Measurements from ENCODE around the gene EEF2.
"Not testable (repeated sequence)": the region's sequence is repeated elsewhere in the genome, so short reads cannot be mapped to it uniquely, and the experiment has no call there.

The EEF2 gene

DNA sequence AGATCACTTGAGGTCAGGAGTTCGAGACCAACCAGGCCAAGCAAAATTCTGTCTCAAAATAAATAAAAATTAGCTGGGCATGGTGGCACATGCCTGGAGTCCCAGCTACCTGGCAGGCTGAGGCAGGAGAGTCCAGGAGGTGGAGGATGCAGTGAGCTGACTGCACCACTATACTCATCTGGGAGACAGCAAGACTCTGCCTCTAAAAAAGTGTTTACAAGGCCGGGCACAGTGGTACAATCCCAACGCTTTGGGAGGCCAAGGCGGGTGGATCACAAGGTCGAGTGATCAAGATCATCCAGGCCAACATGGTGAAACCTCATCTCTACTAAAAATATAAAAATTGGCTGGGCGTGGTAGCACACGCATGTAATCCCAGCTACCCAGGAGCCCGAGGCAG is 10.1 kb downstream of the EEF2 start:
- H3K36me3 ChIP-seq (ENCODE audit: insufficient read depth, low read length): peaks cover 45% of the 10 kb centered on the region
- no peaks in the 10 kb centered on the region for H3K4me1 ChIP-seq (ENCODE audit: insufficient read depth, low read length)
- H3K9me3 ChIP-seq (ENCODE audit: control insufficient read depth, insufficient read depth, low read length): no peaks in the 10 kb centered on the region
- H3K9ac ChIP-seq (ENCODE audit: low read depth, low read length): no peak overlapping the region

GRCh38 chr19:3970808-3971598 is 14.3 kb downstream of the EEF2 start, which contains the start of gene DAPK3:
Gene DAPK3 (minus strand): TSS chr19:3971099. CDS start chr19:3969735, 1,364 bp downstream.
- Histone ChIP-seq H3K4me1 (ENCODE audit: insufficient read depth, low read length) (peaks cover 20% of the 10 kb centered on the region), H3K36me3 (ENCODE audit: insufficient read depth, low read length) (peaks cover 37% of the 10 kb centered on the region), H3K9ac (ENCODE audit: low read depth, low read length) (peak within 1 kb of the TSS; percentile 99), H3K9me3 (ENCODE audit: control insufficient read depth, insufficient read depth, low read length) (no peaks in the 10 kb centered on the region)

DNA sequence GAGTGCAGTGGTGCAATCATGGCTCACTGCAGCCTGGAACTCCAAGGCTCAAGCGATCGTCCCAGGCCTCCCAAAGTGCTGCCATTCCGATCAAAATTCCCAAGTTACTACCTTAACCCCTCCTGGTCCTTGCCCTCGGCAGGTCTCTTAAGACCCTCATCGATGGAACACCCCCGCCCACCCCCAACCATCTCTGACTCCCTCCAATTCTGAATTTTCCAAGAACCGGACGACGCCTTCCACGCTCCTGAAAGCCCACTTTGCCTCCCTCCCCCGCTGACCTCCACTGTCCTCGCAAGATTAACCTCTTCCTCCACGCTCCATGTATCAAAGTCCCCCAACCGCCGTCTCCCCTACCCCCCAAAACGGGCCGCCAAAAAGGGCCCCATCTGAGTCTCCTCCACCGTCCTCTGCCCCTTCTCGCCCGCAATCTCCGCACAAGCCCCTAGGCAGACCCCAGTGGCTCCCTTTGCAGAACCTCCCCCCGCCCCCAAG is 14.9 kb downstream of the EEF2 start:
- Histone ChIP-seq H3K9me3 (ENCODE audit: control insufficient read depth, insufficient read depth, low read length) (no peaks in the 10 kb centered on the region), H3K36me3 (ENCODE audit: insufficient read depth, low read length) (peaks cover 37% of the 10 kb centered on the region), H3K9ac (ENCODE audit: low read depth, low read length) (peak overlapping the region; percentile 99), H3K4me1 (ENCODE audit: insufficient read depth, low read length) (peaks cover 20% of the 10 kb centered on the region)

DNA sequence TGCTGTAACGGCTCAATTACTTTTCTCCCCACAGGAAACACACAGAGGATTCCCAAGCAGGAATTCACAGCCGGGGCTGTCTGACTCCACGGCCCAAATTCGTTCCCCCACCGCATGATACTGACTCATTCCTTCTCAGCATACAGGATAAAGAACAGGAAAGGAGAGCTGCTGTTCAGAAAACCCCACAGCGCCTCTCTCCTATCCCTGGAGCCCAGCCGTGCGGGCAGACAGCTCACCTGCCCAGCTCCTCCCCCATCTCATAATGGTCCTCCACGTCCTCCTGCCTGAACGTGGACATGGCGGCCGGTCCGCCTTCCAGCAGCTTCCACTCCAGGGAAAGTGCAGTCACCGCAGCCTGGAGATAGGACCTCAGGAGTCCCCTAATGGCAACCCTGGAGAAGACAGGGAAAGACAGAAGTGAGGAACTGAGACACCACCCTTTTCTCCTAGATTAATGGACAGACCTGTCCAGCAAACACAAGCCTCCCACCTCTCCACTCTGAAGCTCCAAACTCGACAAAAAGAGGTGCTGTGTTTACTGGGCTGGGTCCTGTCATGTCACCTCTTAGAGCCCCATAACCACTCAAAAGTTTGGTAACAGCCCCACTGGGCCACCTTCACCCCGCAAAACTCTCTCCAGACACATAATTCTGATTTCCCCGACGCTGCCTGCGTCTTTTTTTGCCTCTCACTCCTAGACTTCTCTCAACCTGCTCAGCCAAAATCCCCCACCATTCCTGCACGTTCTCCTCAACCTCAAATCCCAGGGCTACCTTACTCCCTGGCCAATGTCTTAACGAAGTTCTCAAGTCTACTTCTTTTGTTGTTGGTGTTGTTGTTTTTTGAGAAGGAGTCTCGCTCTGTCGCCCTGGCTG is 15.6 kb downstream of the EEF2 start:
- Histone ChIP-seq H3K9ac (ENCODE audit: low read depth, low read length) (peak overlapping the region; percentile 99), H3K4me1 (ENCODE audit: insufficient read depth, low read length) (peaks cover 20% of the 10 kb centered on the region), H3K9me3 (ENCODE audit: control insufficient read depth, insufficient read depth, low read length) (no peaks in the 10 kb centered on the region), H3K36me3 (ENCODE audit: insufficient read depth, low read length) (peaks cover 35% of the 10 kb centered on the region)

DNA sequence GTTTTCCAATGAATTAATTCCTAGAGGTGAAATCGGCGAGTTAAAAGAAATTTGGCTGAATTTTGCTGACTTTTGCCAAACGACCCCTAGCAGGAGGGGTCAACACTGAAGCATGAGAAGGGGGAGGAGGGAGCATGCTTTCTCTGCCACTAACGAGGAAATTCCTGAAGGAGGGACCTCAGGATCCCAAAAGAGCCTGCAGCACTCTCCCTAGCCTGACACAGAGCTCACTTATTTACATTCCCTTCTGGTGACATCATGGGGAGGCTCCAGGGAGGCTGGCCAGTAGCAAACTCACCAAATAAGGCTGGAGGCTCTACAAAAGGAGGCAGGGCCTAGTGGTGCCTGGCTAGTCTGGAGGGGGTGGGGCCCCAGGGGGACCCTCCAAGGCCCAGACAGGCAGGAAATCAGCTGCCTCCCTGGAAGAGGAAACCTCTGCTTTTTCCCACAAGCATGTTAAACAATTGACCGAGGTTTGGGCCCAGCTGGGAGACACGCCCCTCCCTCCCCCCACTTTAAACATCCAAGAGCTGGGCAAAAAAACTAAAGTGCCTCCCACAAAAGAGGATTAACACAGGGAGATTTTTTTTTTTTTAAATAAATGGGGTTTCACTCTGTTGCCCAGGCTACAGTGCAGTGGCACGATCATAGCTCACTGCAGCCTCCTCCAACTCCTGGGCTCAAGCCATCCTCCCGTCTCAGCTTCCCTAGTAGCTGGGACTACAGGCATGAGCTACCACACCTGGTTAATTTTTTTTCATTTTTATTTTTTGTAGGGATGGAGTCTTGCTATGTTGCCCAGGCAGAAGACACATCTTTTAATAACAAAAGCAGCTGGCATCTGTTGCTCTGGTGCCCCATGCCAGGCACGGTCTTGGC is 16.5 kb downstream of the EEF2 start:
- Histone ChIP-seq H3K9ac (ENCODE audit: low read depth, low read length) (peak overlapping the region; percentile 99), H3K4me1 (ENCODE audit: insufficient read depth, low read length) (peaks cover 20% of the 10 kb centered on the region), H3K36me3 (ENCODE audit: insufficient read depth, low read length) (peaks cover 38% of the 10 kb centered on the region), H3K9me3 (ENCODE audit: control insufficient read depth, insufficient read depth, low read length) (no peaks in the 10 kb centered on the region)

GRCh38 chr19:3967983-3968382 is 17.3 kb downstream of the EEF2 start:
- not testable (repeated sequence) for H3K9me3 ChIP-seq (ENCODE audit: control insufficient read depth, insufficient read depth, low read length); H3K9ac ChIP-seq (ENCODE audit: low read depth, low read length)
- H3K36me3 ChIP-seq (ENCODE audit: insufficient read depth, low read length): peaks cover 45% of the 10 kb centered on the region
- H3K4me1 ChIP-seq (ENCODE audit: insufficient read depth, low read length): peaks cover 20% of the 10 kb centered on the region

DNA sequence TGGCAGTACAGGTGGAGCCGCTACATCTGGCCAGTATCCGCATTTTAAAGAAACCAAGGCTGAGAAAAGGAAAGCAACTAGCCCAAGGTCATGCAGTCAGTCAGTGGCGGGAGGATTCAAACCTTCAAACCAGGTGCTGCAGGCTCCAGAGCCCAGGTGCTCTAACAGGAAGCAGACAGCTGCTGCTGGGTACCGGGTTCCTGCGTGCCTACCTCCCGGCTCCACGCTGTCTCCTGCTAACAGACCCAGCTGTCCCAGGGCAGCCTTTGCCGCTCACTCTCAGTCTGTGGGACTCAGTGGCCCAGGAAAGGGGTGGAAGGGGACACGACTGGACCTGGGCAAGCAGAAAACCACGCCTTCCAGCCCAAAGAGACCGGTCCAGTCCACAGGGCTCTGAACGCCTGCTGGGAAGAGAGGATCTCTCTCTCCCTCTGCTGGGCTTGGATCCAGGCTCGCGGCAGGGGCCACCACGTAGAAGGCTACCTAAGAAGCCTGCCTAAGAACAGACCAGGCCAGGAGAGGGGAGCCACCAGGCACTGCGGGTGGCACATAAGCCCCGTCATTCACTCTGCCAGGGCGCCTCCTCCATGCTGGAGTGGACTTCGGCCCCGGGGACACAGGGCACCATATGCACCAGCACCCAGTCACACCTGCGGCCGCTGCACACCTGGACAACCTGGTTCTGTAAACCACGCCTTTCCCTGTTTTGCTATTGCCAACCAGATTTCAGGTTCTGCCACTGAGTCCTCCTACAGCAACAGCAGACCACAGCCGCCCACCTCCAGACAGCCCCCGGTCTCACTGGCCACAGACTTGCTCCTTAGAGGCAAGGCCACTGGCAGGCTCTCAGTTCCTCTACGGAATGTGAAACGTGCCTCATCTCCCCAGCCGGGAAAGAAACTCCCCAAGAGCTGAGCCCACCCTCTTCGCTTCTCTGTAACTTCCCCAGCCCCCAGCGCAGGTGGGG is 18.9 kb downstream of the EEF2 start:
- Histone ChIP-seq H3K9me3 (ENCODE audit: control insufficient read depth, insufficient read depth, low read length) (no peaks in the 10 kb centered on the region), H3K4me1 (ENCODE audit: insufficient read depth, low read length) (peaks cover 20% of the 10 kb centered on the region), H3K9ac (ENCODE audit: low read depth, low read length) (no peak overlapping the region), H3K36me3 (ENCODE audit: insufficient read depth, low read length) (peaks cover 52% of the 10 kb centered on the region)

DNA sequence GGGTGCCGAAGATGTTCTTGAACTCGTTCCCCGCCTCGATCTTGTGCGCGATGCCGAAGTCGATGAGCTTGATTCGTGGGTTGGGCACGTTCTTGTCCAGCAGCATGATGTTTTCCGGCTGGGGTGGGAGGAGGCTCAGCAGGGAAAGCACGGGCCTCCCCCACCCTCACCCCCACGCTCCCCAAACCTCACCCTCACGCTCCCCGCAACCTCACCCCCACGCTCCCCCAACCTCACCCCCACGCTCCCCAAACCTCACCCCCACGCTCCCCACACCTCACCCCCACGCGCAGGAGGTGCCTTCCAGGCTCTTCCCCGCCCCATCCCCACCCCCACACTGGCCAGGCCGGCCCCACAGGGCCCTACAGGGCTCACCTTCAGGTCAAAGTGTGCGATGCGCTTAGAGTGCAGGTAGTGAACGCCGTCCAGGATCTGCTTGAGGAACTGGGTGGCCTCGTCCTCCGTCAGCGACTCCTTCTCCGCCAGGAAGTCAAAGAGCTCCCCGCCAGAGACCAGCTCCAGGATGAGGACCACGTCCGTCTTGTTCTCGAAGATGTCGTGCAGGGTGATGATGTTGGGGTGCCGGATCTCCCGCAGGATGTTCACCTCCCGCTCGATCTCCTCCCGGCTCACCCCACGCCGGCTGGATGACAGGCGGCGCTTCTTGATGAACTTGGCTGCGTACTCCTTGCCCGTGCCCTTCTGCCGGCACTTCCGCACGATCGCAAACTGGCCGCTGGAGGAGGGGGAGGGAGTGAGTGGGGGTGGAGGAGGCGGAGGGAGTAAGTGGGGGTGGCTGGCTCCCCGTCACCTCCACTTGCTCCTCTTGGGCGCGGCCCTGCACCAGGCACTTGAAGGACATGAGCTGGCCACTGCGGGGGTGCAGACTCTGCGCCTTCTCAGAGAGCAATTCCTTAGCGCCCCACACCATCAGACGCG is 20.7 kb downstream of the EEF2 start:
- Histone ChIP-seq H3K9ac (ENCODE audit: low read depth, low read length) (no peak overlapping the region), H3K36me3 (ENCODE audit: insufficient read depth, low read length) (peaks cover 52% of the 10 kb centered on the region), H3K4me1 (ENCODE audit: insufficient read depth, low read length) (peaks cover 20% of the 10 kb centered on the region), H3K9me3 (ENCODE audit: control insufficient read depth, insufficient read depth, low read length) (no peaks in the 10 kb centered on the region)

- no peak overlapping the region for H3K9ac ChIP-seq (ENCODE audit: low read depth, low read length)
- H3K36me3 ChIP-seq (ENCODE audit: insufficient read depth, low read length): peaks cover 49% of the 10 kb centered on the region
- H3K9me3 ChIP-seq (ENCODE audit: control insufficient read depth, insufficient read depth, low read length): no peaks in the 10 kb centered on the region
- H3K4me1 ChIP-seq (ENCODE audit: insufficient read depth, low read length): peaks cover 15% of the 10 kb centered on the region
These were observed 21.6 kb downstream of the EEF2 start for GRCh38 chr19:3963458-3964255.

- H3K9ac ChIP-seq (ENCODE audit: low read depth, low read length): no peak overlapping the region
- peaks cover 29% of the 10 kb centered on the region for H3K36me3 ChIP-seq (ENCODE audit: insufficient read depth, low read length)
- no peaks in the 10 kb centered on the region for H3K9me3 ChIP-seq (ENCODE audit: control insufficient read depth, insufficient read depth, low read length)
- no peaks in the 10 kb centered on the region for H3K4me1 ChIP-seq (ENCODE audit: insufficient read depth, low read length)
These were observed 24.3 kb downstream of the EEF2 start for GRCh38 chr19:3961007-3961406.

DNA sequence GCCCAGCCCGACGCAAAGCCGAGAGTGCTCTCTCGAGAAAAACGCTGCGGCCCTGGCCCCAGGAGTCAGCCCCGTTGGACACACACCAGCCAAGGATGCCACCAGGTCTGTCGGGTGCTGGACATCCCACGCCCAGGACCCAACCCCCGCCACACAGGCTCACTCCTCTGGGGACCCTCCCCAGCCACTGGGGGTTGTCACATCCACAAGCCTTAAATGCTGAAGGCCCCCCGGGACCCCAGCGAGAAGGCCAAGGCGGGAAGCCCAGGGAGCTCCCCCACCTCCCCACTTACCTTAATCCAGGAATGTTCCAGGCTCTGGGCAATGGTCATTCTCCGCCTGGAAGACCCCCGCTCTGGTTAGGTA is 25.5 kb downstream of the EEF2 start:
- H3K9me3 ChIP-seq (ENCODE audit: control insufficient read depth, insufficient read depth, low read length): no peaks in the 10 kb centered on the region
- H3K36me3 ChIP-seq (ENCODE audit: insufficient read depth, low read length): peaks cover 21% of the 10 kb centered on the region
- H3K4me1 ChIP-seq (ENCODE audit: insufficient read depth, low read length): no peaks in the 10 kb centered on the region; the same call in 1 of the 2 replicates
- no peak overlapping the region for H3K9ac ChIP-seq (ENCODE audit: low read depth, low read length)

Data from ES-I3 (cell line).